ENCODE results near the gene CCL16. TPM values are rescaled to one million over a fixed set of nuclear protein-coding genes. Genes with fewer than 3 reads are reported as not detected.

Gene CCL16
- total and polyA plus RNA-seq, 5 donors = 0.15 to 0.29 TPM; not detected in 3

DNA sequence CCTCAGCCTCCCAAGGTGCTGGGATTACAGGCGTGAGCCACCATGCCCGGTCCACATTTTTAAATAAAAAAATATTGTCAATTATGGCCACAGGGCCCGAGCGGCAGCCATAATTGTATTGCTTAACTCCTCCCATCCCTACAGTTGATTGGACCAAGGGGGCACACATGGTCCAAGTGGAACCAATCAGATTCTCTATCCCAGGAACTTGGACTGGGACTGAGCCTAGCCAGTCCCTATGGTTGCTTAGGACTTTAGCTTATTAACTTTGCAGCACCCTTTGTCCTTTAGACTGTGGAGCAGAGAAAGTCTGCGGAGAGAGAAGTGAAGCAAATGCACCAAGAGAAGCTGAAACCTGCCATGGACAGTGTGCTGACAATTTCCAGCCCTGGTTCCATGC, 45.2 kb downstream of the CCL16 start:
- intact Hi-C loops (cut with DNase I) = no loop called here
- no peak for ATAC-seq
- Histone ChIP-seq H3K4me3 (ENCODE audit: low read length) (no peak overlapping the region), H3K9me3 (ENCODE audit: control insufficient read depth, low read length) (no peaks in the 10 kb centered on the region), H3K27me3 (ENCODE audit: control insufficient read depth, insufficient read depth) (no peaks in the 10 kb centered on the region), H3K4me1 (ENCODE audit: control insufficient read depth, insufficient read depth, low read length) (peaks cover 3% of the 10 kb centered on the region), H3K27ac (ENCODE audit: low read length) (no peak overlapping the region)
- WGBS = 92% methylated on average over 5 of the region's 5 CpGs
- DNase-seq = no peak

DNA sequence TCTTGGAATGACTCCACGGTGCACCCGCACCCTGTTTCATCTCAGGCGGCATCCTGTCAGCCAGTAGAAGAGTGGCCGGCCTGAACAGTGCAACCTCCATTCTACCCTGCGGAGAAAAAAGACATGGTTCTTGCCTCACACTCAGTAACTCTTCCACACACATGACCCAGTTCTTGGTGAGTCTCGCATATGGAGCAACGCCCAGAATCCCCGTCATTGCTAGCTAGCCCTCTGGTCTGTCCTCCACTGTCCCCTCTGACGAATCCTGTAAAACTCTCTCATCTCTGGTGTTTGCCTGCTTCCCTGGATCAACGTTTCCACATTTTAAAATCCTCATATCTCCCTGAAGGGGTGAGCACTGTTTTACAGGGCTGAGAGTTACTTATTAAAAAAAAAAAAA, 46.5 kb downstream of the CCL16 start:
- intact Hi-C loops (cut with DNase I) = no loop called here
- DNase-seq (peak; percentile 64 to 69 (median 67)), ATAC-seq (no peak)
- WGBS = 76% methylated on average over 10 of the region's 10 CpGs
- Histone ChIP-seq H3K4me1 (ENCODE audit: control insufficient read depth, insufficient read depth, low read length) (peaks cover 3% of the 10 kb centered on the region), H3K4me3 (ENCODE audit: low read length) (no peak overlapping the region), H3K27ac (ENCODE audit: low read length) (no peak overlapping the region), H3K9me3 (ENCODE audit: control insufficient read depth, low read length) (no peaks in the 10 kb centered on the region), H3K27me3 (ENCODE audit: control insufficient read depth, insufficient read depth) (no peaks in the 10 kb centered on the region)

DNA sequence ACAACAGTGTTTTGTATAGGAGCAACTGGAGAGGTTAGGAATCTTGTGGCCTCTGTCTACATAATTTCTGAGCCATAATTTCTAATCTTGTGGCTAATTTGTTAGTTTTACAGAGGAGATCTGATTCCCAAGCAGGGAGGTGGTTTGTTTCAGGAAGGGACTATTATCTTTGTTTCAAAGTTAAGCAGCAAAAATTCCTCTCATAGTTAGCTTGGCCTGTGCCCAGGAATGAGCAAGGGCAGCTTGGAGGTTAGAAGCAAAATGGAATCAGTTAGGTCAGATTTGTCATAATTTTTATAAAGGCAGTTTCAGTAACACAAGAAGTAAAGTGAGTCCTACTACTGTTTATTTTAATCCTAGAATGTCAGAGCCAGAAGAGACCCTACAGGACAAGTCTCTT, 48.7 kb downstream of the CCL16 start:
- Histone ChIP-seq H3K9me3 (ENCODE audit: control insufficient read depth, low read length) (no peaks in the 10 kb centered on the region), H3K27me3 (ENCODE audit: control insufficient read depth, insufficient read depth) (no peaks in the 10 kb centered on the region), H3K4me3 (ENCODE audit: low read length) (no peak overlapping the region), H3K27ac (ENCODE audit: low read length) (no peak overlapping the region), H3K4me1 (ENCODE audit: control insufficient read depth, insufficient read depth, low read length) (peaks cover 3% of the 10 kb centered on the region)
- intact Hi-C loops (cut with DNase I) = no loop called here
- DNase-seq = no peak
- ATAC-seq = peak in 1 of 2 donors; percentile 40

DNA sequence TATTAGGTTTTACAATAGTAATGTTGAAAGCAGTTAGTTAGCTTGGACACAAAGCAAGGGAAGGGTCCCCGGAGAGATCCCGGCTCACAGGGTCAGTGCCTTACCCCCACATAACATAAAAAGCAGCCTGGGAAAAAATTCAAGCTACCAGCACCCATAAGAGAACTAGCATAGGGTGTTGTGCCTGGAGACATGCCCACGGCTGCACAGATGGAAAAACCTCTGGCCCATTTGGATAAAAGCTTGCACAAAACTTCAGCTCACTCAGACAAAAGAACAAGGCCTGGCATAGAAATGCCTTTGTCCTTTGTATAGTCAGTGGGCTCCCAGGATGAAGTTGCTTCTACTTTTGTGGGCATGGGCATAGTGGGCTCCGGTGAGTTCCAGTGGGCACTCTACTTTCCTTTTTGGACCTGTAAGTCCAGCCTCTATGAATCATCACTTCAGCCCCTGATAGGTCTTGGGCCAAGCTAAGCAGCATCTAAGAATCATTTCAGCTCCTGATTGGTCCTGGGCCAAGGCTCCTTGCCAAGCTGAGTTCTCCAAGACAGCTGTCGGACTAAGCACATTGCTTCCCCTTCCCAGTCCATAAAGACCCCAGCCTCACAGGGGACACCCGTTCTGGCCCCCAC, 49.4 kb downstream of the CCL16 start:
- Histone ChIP-seq H3K27me3 (ENCODE audit: control insufficient read depth, insufficient read depth) (no peaks in the 10 kb centered on the region), H3K4me3 (ENCODE audit: low read length) (no peak overlapping the region), H3K27ac (ENCODE audit: low read length) (no peak overlapping the region), H3K9me3 (ENCODE audit: control insufficient read depth, low read length) (no peaks in the 10 kb centered on the region), H3K4me1 (ENCODE audit: control insufficient read depth, insufficient read depth, low read length) (peaks cover 3% of the 10 kb centered on the region)
- WGBS = 51% methylated on average over 6 of the region's 6 CpGs
- ATAC-seq = peak; percentile 66 to 88
- intact Hi-C loops (cut with DNase I) = no loop called here
- DNase-seq = peak; percentile 68 to 81 (median 72)

DNA sequence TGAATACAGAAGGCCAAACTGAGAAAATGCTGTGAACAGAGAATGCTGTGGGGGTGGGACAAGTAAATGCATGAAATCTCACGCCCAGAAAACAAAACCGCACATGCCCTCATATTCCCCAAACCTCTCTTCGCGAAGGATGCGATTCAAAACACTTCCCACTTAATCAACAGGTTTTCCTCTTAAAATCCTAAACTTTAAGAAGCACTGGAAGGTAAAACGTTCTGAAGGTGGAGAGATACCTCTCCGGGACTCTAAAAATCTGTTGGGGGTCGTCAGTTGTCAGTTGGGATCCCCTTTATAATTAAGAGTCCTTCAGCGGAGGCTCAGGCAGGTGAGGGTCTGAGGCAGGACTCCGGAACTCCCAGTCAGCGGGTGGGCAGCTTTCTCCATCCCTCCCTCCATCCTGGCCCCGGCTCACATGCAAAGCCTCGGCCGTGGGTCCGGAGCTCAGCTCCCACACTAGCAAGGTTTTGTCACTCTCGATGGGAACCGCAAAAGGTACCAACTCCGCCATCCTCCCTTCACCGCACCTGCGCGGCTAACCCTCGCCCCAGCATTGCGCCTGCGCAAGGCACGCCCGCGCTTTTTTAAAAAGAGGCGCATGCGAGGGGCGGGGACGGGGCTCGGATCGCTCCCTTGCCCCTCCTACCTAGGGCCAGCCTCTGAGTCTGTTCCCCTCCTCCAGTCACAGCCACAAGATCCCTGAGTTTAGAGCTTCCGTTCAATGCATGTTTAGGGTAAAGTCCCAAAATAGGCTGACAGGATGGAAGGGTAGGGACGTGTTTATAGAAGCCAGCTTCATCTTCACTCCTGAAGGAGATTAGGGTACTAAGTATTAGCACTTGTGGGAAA, 50.9 kb downstream of the CCL16 start, which contains the start of gene RDM1:
Gene RDM1 (minus strand): TSS at position 563 of the 855 bp plus-strand sequence. CDS start 46 bp downstream, at position 517.
- intact Hi-C loops (cut with DNase I) = no loop called here
- Histone ChIP-seq H3K4me3 (ENCODE audit: low read length) (peak within 1 kb of the TSS; percentile 5), H3K27me3 (ENCODE audit: control insufficient read depth, insufficient read depth) (no peaks in the 10 kb centered on the region), H3K27ac (ENCODE audit: low read length) (no peak within 1 kb of the TSS), H3K9me3 (ENCODE audit: control insufficient read depth, low read length) (no peaks in the 10 kb centered on the region), H3K4me1 (ENCODE audit: control insufficient read depth, insufficient read depth, low read length) (peaks cover 3% of the 10 kb centered on the region)
- 2% methylated on average over 35 of the region's 35 CpGs for WGBS
- DNase-seq = peak; percentile 58 to 87 (median 82)
- ATAC-seq = peak; percentile 82 to 88

DNA sequence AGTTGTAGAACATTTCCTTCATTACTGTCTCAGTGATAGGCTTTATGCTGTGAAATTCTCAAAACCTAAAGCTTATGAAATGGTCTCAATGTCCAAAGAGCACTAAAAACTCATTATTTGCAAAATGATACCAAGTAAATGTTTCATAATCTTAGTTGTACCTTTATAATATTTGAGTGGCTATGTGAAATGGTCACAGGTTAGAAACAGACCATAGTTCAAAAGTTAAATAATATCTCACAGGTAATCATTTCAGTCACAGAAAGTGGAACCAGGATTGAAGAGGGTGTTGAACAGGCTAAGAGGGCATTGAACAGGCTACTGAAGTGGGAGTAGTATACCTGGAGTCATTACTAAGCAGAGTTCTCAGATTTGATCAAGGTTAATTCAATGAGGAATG, 53.6 kb downstream of the CCL16 start:
- Histone ChIP-seq H3K4me3 (ENCODE audit: low read length) (no peak overlapping the region), H3K27ac (ENCODE audit: low read length) (no peak overlapping the region), H3K4me1 (ENCODE audit: control insufficient read depth, insufficient read depth, low read length) (peaks cover 3% of the 10 kb centered on the region), H3K9me3 (ENCODE audit: control insufficient read depth, low read length) (no peaks in the 10 kb centered on the region), H3K27me3 (ENCODE audit: control insufficient read depth, insufficient read depth) (no peaks in the 10 kb centered on the region)
- intact Hi-C loops (cut with DNase I) = no loop called here
- ATAC-seq = no peak
- no peak for DNase-seq

Other genes with a start within 250 kb of the CCL16 start
- gene RASL10B, start 249.9 kb downstream of the CCL16 start, total RNA-seq = 10 to 100 TPM; 19.0 to 47.4 (median 34.4) TPM
- 37.2 TPM for gene RASL10B, start 249.9 kb downstream of the CCL16 start, polyA plus RNA-seq
- gene GAS2L2, start 228.3 kb downstream of the CCL16 start, total RNA-seq = under 1 TPM in 2 of 4 donors, not detected in 2; 0.09 to 0.19 TPM
- 0.14 TPM for gene GAS2L2, start 228.3 kb downstream of the CCL16 start, polyA plus RNA-seq
- gene C17orf50, start 220.6 kb downstream of the CCL16 start, total RNA-seq = not detected
- 0.14 TPM for gene C17orf50, start 220.6 kb downstream of the CCL16 start, polyA plus RNA-seq
- 1 to 10 TPM; 4.6 to 5.8 (median 5.4) TPM for gene MMP28, start 185.9 kb downstream of the CCL16 start, total RNA-seq
- gene MMP28, start 185.9 kb downstream of the CCL16 start, polyA plus RNA-seq = 9.2 TPM
- 100 to 1,000 TPM in 3 of 4 donors, 10 to 100 TPM in 1; 96.5 to 125 (median 106) TPM for gene TAF15, start 172.0 kb downstream of the CCL16 start, total RNA-seq
- gene TAF15, start 172.0 kb downstream of the CCL16 start, polyA plus RNA-seq = 86.3 TPM
- gene HEATR9, start 112.6 kb downstream of the CCL16 start, total RNA-seq = not detected
- gene HEATR9, start 112.6 kb downstream of the CCL16 start, polyA plus RNA-seq = not detected
- gene CCL5, start 101.1 kb downstream of the CCL16 start, total RNA-seq = 1 to 10 TPM; 1.2 to 3.3 (median 2.3) TPM
- gene CCL5, start 101.1 kb downstream of the CCL16 start, polyA plus RNA-seq = 1.6 TPM
- not detected for gene RDM1, start 50.7 kb downstream of the CCL16 start, total RNA-seq
- gene RDM1, start 50.7 kb downstream of the CCL16 start, polyA plus RNA-seq = not detected
- gene LYZL6, start 37.8 kb downstream of the CCL16 start, total RNA-seq = not detected
- not detected for gene LYZL6, start 37.8 kb downstream of the CCL16 start, polyA plus RNA-seq
- 10 to 100 TPM in 3 of 4 donors, 1 to 10 TPM in 1; 5.1 to 28.2 (median 25.0) TPM for gene CCL14, start 5.2 kb upstream of the CCL16 start, total RNA-seq
- 114 TPM for gene CCL14, start 5.2 kb upstream of the CCL16 start, polyA plus RNA-seq
- not detected for gene CCL15, start 20.1 kb upstream of the CCL16 start, total RNA-seq
- gene CCL15, start 20.1 kb upstream of the CCL16 start, polyA plus RNA-seq = not detected
- gene CCL23, start 36.5 kb upstream of the CCL16 start, total RNA-seq = under 1 TPM in 3 of 4 donors, not detected in 1; 0.56 to 0.69 (median 0.61) TPM
- gene CCL23, start 36.5 kb upstream of the CCL16 start, polyA plus RNA-seq = 0.20 TPM
- 10 to 100 TPM in 1 of 4 donors, 1 to 10 TPM in 2, under 1 TPM in 1; 0.74 to 12.3 (median 1.5) TPM for gene CCL18, start 82.8 kb upstream of the CCL16 start, total RNA-seq
- gene CCL18, start 82.8 kb upstream of the CCL16 start, polyA plus RNA-seq = 0.20 TPM
- 1 to 10 TPM in 3 of 4 donors, under 1 TPM in 1; 0.38 to 2.3 (median 1.3) TPM for gene CCL3, start 108.6 kb upstream of the CCL16 start, total RNA-seq
- 0.66 TPM for gene CCL3, start 108.6 kb upstream of the CCL16 start, polyA plus RNA-seq
- 1 to 10 TPM in 3 of 4 donors, under 1 TPM in 1; 0.42 to 1.7 (median 1.2) TPM for gene CCL4, start 122.3 kb upstream of the CCL16 start, total RNA-seq
- 0.95 TPM for gene CCL4, start 122.3 kb upstream of the CCL16 start, polyA plus RNA-seq
- 1 to 10 TPM; 3.1 to 4.6 (median 4.2) TPM for gene TBC1D3B, start 195.1 kb upstream of the CCL16 start, total RNA-seq
- 1.5 TPM for gene TBC1D3B, start 195.1 kb upstream of the CCL16 start, polyA plus RNA-seq
- gene CCL3L1, start 215.3 kb upstream of the CCL16 start, total RNA-seq = not detected
- gene CCL3L1, start 215.3 kb upstream of the CCL16 start, polyA plus RNA-seq = 0.14 TPM
- under 1 TPM in 1 of 4 donors, not detected in 3; 0.74 TPM for gene CCL4L2, start 229.6 kb upstream of the CCL16 start, total RNA-seq
- 0.34 TPM for gene CCL4L2, start 229.6 kb upstream of the CCL16 start, polyA plus RNA-seq